NCI-H187 (cell line): ENCODE data around the gene CNOT1.
A peak's percentile ranks its signal among the peaks of the same experiment; 100 is the strongest.
"Not testable (repeated sequence)": the region's sequence is repeated elsewhere in the genome, so short reads cannot be mapped to it uniquely, and the experiment has no call there.

ENCODE experiments used
- DNase-seq, 2 experiments: peaks; one replicate each; lab custom pipeline; 2025; lab: John Stamatoyannopoulos, UW

Gene CNOT1

GRCh38 chr16:58502217-58502921, 127.3 kb downstream of the CNOT1 start:
- no peak for DNase-seq

GRCh38 chr16:58501242-58502131, 128.1 kb downstream of the CNOT1 start:
- peak in 1 of 2 experiments; percentile 36 for DNase-seq

GRCh38 chr16:58500430-58501241, 129.0 kb downstream of the CNOT1 start:
- no peak for DNase-seq

- peak; percentile 17 to 63 for DNase-seq
Observed at GRCh38 chr16:58499615-58500351, 129.8 kb downstream of the CNOT1 start, which contains the start of gene NDRG4. TSS of gene NDRG4 (plus strand) at chr16:58500143. CDS start at chr16:58500249, 106 bp downstream.

- no peak for DNase-seq
Observed at GRCh38 chr16:58499092-58499511, 130.5 kb downstream of the CNOT1 start.

- DNase-seq: no peak
Observed at GRCh38 chr16:58498341-58499091, 131.1 kb downstream of the CNOT1 start.

GRCh38 chr16:58497935-58498334, 131.7 kb downstream of the CNOT1 start:
- no peak for DNase-seq

- no peak for DNase-seq
Observed at GRCh38 chr16:58497468-58497867, 132.2 kb downstream of the CNOT1 start.

- DNase-seq: no peak
Observed at GRCh38 chr16:58495521-58496331, 133.9 kb downstream of the CNOT1 start.

- DNase-seq: peak; percentile 54 to 65
Observed at GRCh38 chr16:58494981-58495520, 134.6 kb downstream of the CNOT1 start.

GRCh38 chr16:58493756-58494431, 135.7 kb downstream of the CNOT1 start:
- DNase-seq: no peak

GRCh38 chr16:58492735-58493134, 136.9 kb downstream of the CNOT1 start:
- DNase-seq: no peak

- DNase-seq: no peak
Observed at GRCh38 chr16:58492066-58492465, 137.6 kb downstream of the CNOT1 start.

GRCh38 chr16:58490539-58490938, 139.1 kb downstream of the CNOT1 start:
- DNase-seq: not testable (repeated sequence)

GRCh38 chr16:58490065-58490464, 139.6 kb downstream of the CNOT1 start:
- no peak for DNase-seq

GRCh38 chr16:58488531-58488930, 141.1 kb downstream of the CNOT1 start:
- no peak for DNase-seq

GRCh38 chr16:58487566-58488351, 141.9 kb downstream of the CNOT1 start:
- DNase-seq: peak; percentile 5 to 32
